ENCODE results near the gene ASF1B.

Gene ASF1B

DNA sequence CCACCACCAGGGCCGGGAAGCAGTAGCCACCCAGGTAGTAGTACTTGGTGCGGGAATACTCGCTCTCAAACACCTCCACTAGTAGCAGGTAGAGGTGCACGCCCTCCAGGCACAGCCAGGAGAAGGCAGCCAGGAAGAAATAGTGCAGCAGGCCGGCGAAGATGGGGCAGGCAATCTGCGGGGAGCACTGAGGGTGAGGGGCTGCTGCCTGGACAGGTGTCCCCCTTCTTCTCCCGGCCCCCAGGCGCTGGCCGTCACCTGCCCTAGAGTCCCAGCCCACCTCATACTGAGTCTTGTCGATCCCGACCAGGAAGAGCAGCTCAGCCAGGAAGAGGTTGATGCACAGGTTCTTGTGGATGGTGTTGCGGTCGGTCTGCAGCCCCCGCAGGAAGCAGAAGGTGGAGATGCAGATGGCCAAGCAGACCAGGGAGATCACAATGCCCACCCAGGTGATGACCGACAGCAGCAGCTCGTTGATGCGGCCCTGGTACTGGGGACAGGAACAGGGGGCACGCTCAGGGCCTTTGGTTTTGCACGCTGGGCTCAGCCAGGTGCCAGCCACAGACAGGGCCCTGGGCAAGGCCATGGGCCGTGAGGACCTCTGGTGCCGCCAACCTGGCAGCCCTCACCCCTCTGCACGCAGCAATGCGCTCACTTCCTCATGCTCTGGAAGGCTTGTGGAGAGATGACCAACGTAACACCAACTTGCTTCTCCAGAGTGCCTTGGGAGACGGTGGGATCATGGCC is 20.8 kb upstream of the ASF1B start:
- TF ChIP-seq, protein P1, sequence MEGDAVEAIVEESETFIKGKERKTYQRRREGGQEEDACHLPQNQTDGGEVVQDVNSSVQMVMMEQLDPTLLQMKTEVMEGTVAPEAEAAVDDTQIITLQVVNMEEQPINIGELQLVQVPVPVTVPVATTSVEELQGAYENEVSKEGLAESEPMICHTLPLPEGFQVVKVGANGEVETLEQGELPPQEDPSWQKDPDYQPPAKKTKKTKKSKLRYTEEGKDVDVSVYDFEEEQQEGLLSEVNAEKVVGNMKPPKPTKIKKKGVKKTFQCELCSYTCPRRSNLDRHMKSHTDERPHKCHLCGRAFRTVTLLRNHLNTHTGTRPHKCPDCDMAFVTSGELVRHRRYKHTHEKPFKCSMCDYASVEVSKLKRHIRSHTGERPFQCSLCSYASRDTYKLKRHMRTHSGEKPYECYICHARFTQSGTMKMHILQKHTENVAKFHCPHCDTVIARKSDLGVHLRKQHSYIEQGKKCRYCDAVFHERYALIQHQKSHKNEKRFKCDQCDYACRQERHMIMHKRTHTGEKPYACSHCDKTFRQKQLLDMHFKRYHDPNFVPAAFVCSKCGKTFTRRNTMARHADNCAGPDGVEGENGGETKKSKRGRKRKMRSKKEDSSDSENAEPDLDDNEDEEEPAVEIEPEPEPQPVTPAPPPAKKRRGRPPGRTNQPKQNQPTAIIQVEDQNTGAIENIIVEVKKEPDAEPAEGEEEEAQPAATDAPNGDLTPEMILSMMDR (IDR thresholded peaks at IDR 0.05), result no peak
- DNase-seq, result no peak
- Mint-ChIP-seq H3K4me1 (peaks cover 5% of the 10 kb centered on the region), H3K36me3 (ENCODE audit: low read depth) (peaks cover 32% of the 10 kb centered on the region), H3K4me3 (no peak overlapping the region), H3K27ac (no peak overlapping the region), H3K27me3 (ENCODE audit: low read depth, poor library complexity) (peaks cover 3% of the 10 kb centered on the region), H3K9me3 (no peaks in the 10 kb centered on the region)

DNA sequence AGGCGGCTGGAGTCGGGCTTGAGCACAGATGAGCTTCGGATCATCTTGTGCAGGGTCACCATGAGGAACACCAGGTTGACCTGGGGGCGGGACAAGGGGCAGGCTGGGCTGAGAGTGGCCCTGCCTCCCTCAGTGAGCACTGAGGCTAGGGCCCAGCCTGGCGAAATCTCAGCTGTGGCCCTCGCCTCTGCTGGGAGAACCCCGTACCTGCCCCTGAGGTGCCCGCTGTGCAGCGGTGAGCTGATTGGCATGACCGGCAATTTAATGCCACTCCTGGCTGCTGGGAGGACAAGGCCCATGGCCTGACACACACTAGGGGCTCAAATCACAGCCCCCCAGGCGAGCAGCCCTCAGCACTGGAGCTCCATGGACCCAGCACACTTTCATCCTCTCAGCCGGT is 19.7 kb upstream of the ASF1B start:
- TF ChIP-seq, protein P1 (IDR thresholded peaks at IDR 0.05), result no peak
- Mint-ChIP-seq H3K9me3 (no peaks in the 10 kb centered on the region), H3K27ac (no peak overlapping the region), H3K4me1 (peaks cover 5% of the 10 kb centered on the region), H3K27me3 (ENCODE audit: low read depth, poor library complexity) (peaks cover 3% of the 10 kb centered on the region), H3K4me3 (no peak overlapping the region), H3K36me3 (ENCODE audit: low read depth) (peaks cover 36% of the 10 kb centered on the region)
- no peak for DNase-seq

DNA sequence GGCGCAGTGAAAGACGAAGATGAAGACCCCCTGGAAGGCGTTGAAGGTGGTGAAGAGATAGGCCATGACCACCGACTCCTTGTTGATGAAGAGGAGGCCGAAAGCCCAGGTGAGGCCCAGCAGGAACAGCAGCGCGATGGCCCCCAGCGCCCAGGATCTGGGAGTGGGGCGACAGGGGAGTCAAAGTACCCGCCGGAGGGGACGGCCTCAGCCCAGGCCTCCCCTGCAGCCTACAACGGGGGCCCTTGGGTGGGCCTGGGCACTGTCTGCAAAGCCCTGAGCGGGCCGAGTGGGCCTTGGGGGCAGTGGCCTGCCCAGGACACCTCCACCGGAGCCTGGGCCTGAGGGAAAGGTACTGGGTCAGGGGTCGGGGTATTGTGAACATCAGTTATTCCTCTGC is 19.0 kb upstream of the ASF1B start:
- Mint-ChIP-seq H3K27ac (no peak overlapping the region), H3K4me3 (no peak overlapping the region), H3K36me3 (ENCODE audit: low read depth) (peaks cover 36% of the 10 kb centered on the region), H3K9me3 (no peaks in the 10 kb centered on the region), H3K4me1 (peaks cover 6% of the 10 kb centered on the region), H3K27me3 (ENCODE audit: low read depth, poor library complexity) (peaks cover 3% of the 10 kb centered on the region)
- no peak for DNase-seq
- TF ChIP-seq, protein P1 (IDR thresholded peaks at IDR 0.05), result no peak

DNA sequence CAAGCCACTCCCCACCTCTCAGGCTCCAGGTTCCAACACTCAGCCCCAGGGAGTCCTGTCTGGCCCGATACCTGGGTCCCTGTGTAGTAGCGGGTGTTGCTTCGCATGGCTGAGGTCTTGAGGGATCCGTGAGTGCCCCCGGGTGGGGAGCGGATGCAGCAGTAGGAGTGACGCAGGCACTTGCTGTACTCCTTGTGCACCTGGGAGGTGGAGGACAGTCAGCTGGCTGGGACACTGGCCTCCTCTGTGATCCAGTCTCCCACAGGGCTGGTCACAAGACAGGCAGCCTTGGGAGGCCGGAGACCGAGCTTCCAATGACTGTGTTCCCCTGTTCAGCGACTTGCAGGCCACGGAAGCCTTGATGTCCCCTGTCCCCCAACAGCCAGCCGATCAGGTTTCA is 16.3 kb upstream of the ASF1B start:
- peaks cover 33% of the 10 kb centered on the region for H3K4me1 Mint-ChIP-seq
- H3K4me3 Mint-ChIP-seq, result no peak overlapping the region
- H3K27me3 Mint-ChIP-seq (ENCODE audit: low read depth, poor library complexity), result peaks cover 3% of the 10 kb centered on the region
- H3K36me3 Mint-ChIP-seq (ENCODE audit: low read depth), result peaks cover 32% of the 10 kb centered on the region
- DNase-seq, result no peak
- peak overlapping the region; percentile 21 for H3K27ac Mint-ChIP-seq
- H3K9me3 Mint-ChIP-seq, result no peaks in the 10 kb centered on the region
- TF ChIP-seq, protein P1 (IDR thresholded peaks at IDR 0.05), result no peak

DNA sequence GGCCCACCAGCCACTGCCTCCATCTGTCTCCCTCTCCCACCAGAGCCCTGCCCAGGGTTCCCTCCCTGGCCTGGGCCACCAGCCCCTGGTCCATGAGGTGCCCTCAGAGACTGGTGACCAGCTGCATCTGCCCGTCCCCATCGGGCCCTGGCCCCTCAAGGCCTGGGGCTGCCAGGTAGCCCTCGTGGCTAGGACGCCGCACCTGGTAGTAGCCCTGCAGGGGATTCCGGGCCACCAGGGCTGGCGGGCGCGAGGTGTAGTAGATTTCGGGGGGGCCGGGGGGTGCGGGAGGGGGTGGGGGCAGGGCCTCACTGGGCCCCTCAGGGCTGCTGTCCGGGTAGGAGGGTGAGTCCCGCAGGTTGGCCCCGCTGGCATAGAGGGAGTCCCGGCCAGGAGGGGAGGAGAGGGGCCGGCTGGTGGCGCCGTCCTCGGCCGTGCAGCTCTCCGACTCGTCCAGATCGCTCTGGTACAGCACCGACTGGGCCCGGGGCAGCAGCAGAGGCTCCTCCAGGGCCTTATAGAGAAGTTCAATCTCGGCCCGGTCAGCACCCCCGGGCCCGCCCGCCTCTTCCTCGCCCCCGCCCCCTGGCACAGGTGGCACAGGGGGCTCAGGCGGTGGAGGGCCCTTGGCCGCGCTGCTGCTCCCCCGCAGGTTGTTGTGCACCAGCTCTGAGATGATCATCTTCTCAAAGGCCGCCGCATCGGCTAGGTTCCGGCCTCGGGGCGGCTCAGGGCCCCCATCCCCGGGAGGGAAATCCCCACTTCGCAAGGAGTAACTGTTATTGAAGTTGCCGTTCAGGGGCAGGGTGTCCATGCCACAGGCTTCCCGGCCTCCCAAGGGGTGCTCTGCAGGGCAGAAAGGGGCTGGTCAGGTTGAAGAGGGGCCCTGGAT is 14.6 kb upstream of the ASF1B start:
- TF ChIP-seq, protein P1 (IDR thresholded peaks at IDR 0.05), result no peak
- Mint-ChIP-seq H3K36me3 (ENCODE audit: low read depth) (peaks cover 23% of the 10 kb centered on the region), H3K27me3 (ENCODE audit: low read depth, poor library complexity) (peaks cover 8% of the 10 kb centered on the region), H3K4me3 (no peak overlapping the region), H3K27ac (no peak overlapping the region), H3K4me1 (peaks cover 45% of the 10 kb centered on the region), H3K9me3 (no peaks in the 10 kb centered on the region)
- no peak for DNase-seq

Data from nephron progenitor cell (in vitro differentiated cells).